Transverse colon (tissue), 4 donors: Measurements from ENCODE around the gene LRBA.

Experiments
- CTCF ChIP-seq, 5 experiments: fragments of 200-600 bp in 3 of 5; fragments of 450-650 bp in 2 of 5; sonication (generic) in 3 of 5; IDR thresholded peaks; 1 replicate in 2 of 5; 2 replicates in 3 of 5; pipeline ENCODE4 v1.5.1; 2016 to 2017; ENCODE audit warnings: antibody characterized with exemption in 5 of 5, inconsistent platforms in 3 of 5, mild to moderate bottlenecking in 2 of 5, moderate library complexity in 1 of 5
- EP300 ChIP-seq: sonication (generic); formaldehyde crosslinking; IDR thresholded peaks from one replicate; pipeline ENCODE4 v1.6.1; 2017; ENCODE audit warnings: antibody characterized with exemption, low read depth
- POLR2A ChIP-seq: fragments of 450-650 bp; IDR thresholded peaks from one replicate; pipeline ENCODE4 v1.6.1; 2016; ENCODE audit warnings: antibody characterized with exemption, mild to moderate bottlenecking, moderate library complexity
- POLR2AphosphoS5 ChIP-seq, 3 donors: sonication (generic); formaldehyde crosslinking; IDR thresholded peaks; one replicate each; pipeline ENCODE4 v1.6.1; 2016; ENCODE audit warnings: antibody characterized with exemption in 3 of 3

DNA sequence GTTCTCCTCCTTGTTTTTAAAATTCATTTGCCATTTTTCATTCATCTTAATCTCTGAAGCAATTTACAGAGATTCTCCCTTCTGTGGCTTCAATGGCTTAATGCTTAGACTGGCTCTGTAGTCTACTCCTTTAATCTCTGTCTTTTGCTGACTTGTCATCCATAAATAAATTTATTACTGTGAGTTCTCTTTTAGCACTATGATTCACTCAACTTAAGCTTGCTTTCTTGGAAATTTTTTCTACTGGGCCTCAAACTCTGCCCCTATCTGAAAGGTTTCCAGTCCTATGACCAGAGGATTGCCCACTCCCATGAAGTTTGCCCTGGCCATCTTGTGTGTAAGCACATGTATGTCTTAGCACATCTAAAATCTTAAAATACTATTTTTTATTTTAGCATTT lies 685.7 kb downstream of the LRBA start:
- no peak for TF ChIP-seq POLR2AphosphoS5 (IDR thresholded peaks at IDR 0.05)
- no peak for TF ChIP-seq CTCF (IDR thresholded peaks at IDR 0.05)
- no peak for TF ChIP-seq POLR2A
- no peak for TF ChIP-seq EP300
